ENCODE results near the gene NHSL2.

NHSL2 gene

DNA sequence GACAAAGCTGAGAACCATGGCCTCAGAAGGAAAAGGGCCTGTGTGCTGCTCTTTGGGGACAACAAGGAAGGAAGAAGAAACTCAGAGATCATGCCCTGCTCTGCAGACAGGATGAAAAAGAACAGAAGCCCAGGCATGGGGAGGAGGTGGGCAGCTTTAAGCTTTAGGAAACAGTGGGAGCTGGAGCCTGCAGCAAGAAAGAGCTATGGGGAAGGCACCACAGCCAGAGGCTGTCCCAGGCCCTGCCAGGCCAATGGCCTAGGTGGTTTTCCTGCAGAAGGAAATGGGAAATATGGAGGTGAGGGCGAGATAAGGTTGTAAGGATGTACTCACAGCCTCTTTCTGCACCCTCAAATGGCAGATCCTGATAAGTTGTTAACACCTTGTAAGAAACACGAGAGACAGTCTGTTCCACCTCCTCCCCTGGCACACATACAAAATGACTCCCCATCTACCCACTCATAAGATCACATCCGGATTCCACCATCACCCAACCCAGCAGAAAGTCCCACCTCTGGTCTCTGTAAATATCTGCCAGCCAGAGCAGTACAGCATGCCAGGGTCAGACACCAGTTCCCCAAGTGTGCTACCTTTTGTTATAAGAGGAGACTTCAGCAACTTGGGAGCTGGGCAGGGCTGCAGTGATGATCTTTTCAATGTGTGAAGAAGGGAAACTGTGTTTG, 115.8 kb downstream of the NHSL2 start:
- DNase-seq (ENCODE audit: low spot score) = no peak
- no peaks in the 10 kb centered on the region for H3K79me1 ChIP-seq (ENCODE audit: low read depth, low read length)
- WGBS, 2 donors (ENCODE audit: extremely low coverage in 2 of 2, insufficient read length in 2 of 2, insufficient replicate concordance in 1 of 2) = no CpG with 5 or more reads among the region's 3 CpGs

DNA sequence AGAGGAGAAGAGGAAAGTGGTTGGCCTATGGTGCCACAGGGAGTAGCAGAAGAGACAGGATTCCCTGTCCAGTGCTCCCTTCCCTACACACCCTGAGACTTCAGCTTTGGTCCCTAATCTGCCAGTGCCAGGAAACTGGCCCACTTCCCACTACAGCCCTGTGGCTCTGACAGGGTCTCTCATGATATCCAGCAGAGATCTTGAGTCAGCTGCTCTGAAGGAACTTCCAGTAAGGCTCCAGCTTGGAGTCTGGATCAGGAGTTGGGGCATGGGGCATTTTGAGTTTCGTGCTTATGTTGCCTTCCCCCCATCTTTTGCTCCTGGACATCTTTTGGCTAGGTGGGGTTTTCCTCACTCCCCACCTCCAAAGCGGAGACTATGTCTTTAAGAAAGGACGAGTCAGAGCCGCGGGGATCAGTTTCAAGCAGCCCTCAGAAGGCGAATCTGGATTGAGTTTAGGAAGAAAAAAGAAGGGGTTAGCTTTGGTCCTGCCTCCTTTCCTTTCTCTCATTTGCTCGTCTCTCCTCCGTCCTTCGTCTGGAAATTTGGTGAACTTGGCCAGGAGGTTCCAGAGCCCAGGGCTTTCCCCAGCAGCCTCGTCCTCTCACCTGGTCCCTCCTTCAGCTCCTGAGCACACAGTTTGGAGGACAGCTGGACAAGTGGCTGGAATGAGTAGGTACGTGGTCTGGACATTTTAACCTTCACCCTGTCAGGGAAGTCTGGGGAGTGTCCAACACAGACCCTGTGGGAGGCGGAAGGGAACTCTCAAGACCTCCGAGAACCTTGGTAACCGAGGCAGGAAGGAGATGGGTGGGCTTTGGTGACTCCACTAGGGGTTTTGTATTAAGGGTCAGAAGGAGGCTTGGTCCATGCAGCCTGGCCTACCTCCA, 116.6 kb downstream of the NHSL2 start:
- H3K9me3 ChIP-seq (replicated peaks in 1 of 2; ENCODE audit: control insufficient read depth in 2 of 2, insufficient read depth in 1 of 2, low read depth in 1 of 2, low read length in 2 of 2) = no peaks in the 10 kb centered on the region
- no peaks in the 10 kb centered on the region for H3K79me1 ChIP-seq (ENCODE audit: low read depth, low read length)
- no peak overlapping the region for H3K4ac ChIP-seq (ENCODE audit: low read length)
- no peak overlapping the region for H3K14ac ChIP-seq (ENCODE audit: low read length)
- H3K36me3 ChIP-seq (replicated peaks in 1 of 2; ENCODE audit: control insufficient read depth in 2 of 2, insufficient read depth in 2 of 2, low read length in 2 of 2) = peaks cover 2 to 47% of the 10 kb centered on the region in 2 donors
- no CpG with 5 or more reads among the region's 14 CpGs for WGBS, 2 donors (ENCODE audit: extremely low coverage in 2 of 2, insufficient read length in 2 of 2, insufficient replicate concordance in 1 of 2)
- no peak overlapping the region for H2BK5ac ChIP-seq (ENCODE audit: low read length)
- H3K4me3 ChIP-seq (ENCODE audit: low read length in 2 of 2) = no peak overlapping the region
- H2AFZ ChIP-seq (ENCODE audit: low read length) = no peak overlapping the region
- no peak for DNase-seq (ENCODE audit: low spot score)
- H3K4me2 ChIP-seq (ENCODE audit: insufficient read depth, low read length, poor library complexity, severe bottlenecking) = no peak overlapping the region
- H4K91ac ChIP-seq (ENCODE audit: low read depth, low read length, poor library complexity) = no peak overlapping the region
- no peak overlapping the region for H3K23ac ChIP-seq (ENCODE audit: low read depth, low read length, poor library complexity)
- H3K27me3 ChIP-seq (ENCODE audit: control insufficient read depth in 3 of 3, insufficient read depth in 3 of 3, low read depth in 1 of 3, low read length in 3 of 3) = no peaks in the 10 kb centered on the region
- no peak overlapping the region for H2BK15ac ChIP-seq (ENCODE audit: low read length)
- H4K8ac ChIP-seq (ENCODE audit: low read depth, low read length) = no peak overlapping the region
- no peak overlapping the region for H2AK5ac ChIP-seq (ENCODE audit: low read depth, low read length)
- H2BK12ac ChIP-seq (ENCODE audit: low read length) = no peak overlapping the region
- H3K9ac ChIP-seq (ENCODE audit: low read depth, low read length, poor library complexity) = no peak overlapping the region
- H3K4me1 ChIP-seq (ENCODE audit: control insufficient read depth in 2 of 2, insufficient read depth in 1 of 2, low read depth in 1 of 2, low read length in 2 of 2) = peaks cover 8 to 10% of the 10 kb centered on the region in 2 donors
- no peak overlapping the region for H3K27ac ChIP-seq (replicated peaks; ENCODE audit: low read length)
- H2BK120ac ChIP-seq (ENCODE audit: low read depth, low read length) = no peak overlapping the region
- H3K18ac ChIP-seq (ENCODE audit: low read length) = no peak overlapping the region

More for the DNA sequence above, 115.8 kb downstream of the NHSL2 start:
- Histone ChIP-seq H3K4me1 (ENCODE audit: control insufficient read depth in 2 of 2, insufficient read depth in 1 of 2, low read depth in 1 of 2, low read length in 2 of 2) (peaks cover 8 to 10% of the 10 kb centered on the region in 2 donors), H2BK5ac (ENCODE audit: low read length) (no peak overlapping the region), H3K23ac (ENCODE audit: low read depth, low read length, poor library complexity) (no peak overlapping the region), H2AFZ (ENCODE audit: low read length) (no peak overlapping the region), H2BK15ac (ENCODE audit: low read length) (no peak overlapping the region), H3K4me2 (ENCODE audit: insufficient read depth, low read length, poor library complexity, severe bottlenecking) (no peak overlapping the region), H3K4ac (ENCODE audit: low read length) (no peak overlapping the region), H3K27me3 (ENCODE audit: control insufficient read depth in 3 of 3, insufficient read depth in 3 of 3, low read depth in 1 of 3, low read length in 3 of 3) (no peaks in the 10 kb centered on the region), H2AK5ac (ENCODE audit: low read depth, low read length) (no peak overlapping the region), H3K36me3 (replicated peaks in 1 of 2; ENCODE audit: control insufficient read depth in 2 of 2, insufficient read depth in 2 of 2, low read length in 2 of 2) (peaks cover 2 to 52% of the 10 kb centered on the region in 2 donors), H3K9me3 (replicated peaks in 1 of 2; ENCODE audit: control insufficient read depth in 2 of 2, insufficient read depth in 1 of 2, low read depth in 1 of 2, low read length in 2 of 2) (no peaks in the 10 kb centered on the region), H2BK12ac (ENCODE audit: low read length) (no peak overlapping the region), H2BK120ac (ENCODE audit: low read depth, low read length) (no peak overlapping the region), H4K8ac (ENCODE audit: low read depth, low read length) (no peak overlapping the region), H4K91ac (ENCODE audit: low read depth, low read length, poor library complexity) (no peak overlapping the region), H3K18ac (ENCODE audit: low read length) (no peak overlapping the region), H3K4me3 (ENCODE audit: low read length in 2 of 2) (no peak overlapping the region), H3K9ac (ENCODE audit: low read depth, low read length, poor library complexity) (no peak overlapping the region), H3K14ac (ENCODE audit: low read length) (no peak overlapping the region), H3K27ac (replicated peaks; ENCODE audit: low read length) (no peak overlapping the region)

DNA sequence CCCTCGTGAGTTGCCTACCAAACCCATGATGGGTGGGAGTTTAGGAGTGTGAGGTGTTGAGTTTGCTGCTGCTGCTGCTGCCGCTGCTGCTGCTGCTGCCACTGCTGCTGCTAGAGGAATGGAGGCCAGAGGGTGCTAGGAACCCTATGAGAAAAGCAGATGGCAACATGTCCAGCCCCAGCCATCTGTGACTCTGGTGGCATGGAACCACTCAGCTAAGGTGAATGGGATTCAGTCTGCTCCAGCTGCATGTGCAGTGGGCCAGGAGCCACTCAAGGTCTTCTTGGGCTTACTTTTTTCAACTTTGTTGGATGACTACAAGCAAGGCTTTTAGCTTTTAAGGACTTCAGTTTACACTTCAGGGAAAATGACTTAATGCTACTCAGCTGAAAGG, 117.3 kb downstream of the NHSL2 start:
- Histone ChIP-seq H3K79me1 (ENCODE audit: low read depth, low read length) (no peaks in the 10 kb centered on the region), H2BK120ac (ENCODE audit: low read depth, low read length) (no peak overlapping the region), H3K4me2 (ENCODE audit: insufficient read depth, low read length, poor library complexity, severe bottlenecking) (no peak overlapping the region), H3K4me3 (ENCODE audit: low read length in 2 of 2) (no peak overlapping the region), H2BK12ac (ENCODE audit: low read length) (no peak overlapping the region), H3K4me1 (ENCODE audit: control insufficient read depth in 2 of 2, insufficient read depth in 1 of 2, low read depth in 1 of 2, low read length in 2 of 2) (peaks cover 8 to 10% of the 10 kb centered on the region in 2 donors), H4K91ac (ENCODE audit: low read depth, low read length, poor library complexity) (no peak overlapping the region), H2BK5ac (ENCODE audit: low read length) (no peak overlapping the region), H3K9ac (ENCODE audit: low read depth, low read length, poor library complexity) (no peak overlapping the region), H3K4ac (ENCODE audit: low read length) (no peak overlapping the region), H3K14ac (ENCODE audit: low read length) (no peak overlapping the region), H3K36me3 (replicated peaks in 1 of 2; ENCODE audit: control insufficient read depth in 2 of 2, insufficient read depth in 2 of 2, low read length in 2 of 2) (peaks cover 0 to 40% of the 10 kb centered on the region in 2 donors), H2AK5ac (ENCODE audit: low read depth, low read length) (no peak overlapping the region), H3K23ac (ENCODE audit: low read depth, low read length, poor library complexity) (no peak overlapping the region), H2BK15ac (ENCODE audit: low read length) (no peak overlapping the region), H3K18ac (ENCODE audit: low read length) (no peak overlapping the region), H3K9me3 (replicated peaks in 1 of 2; ENCODE audit: control insufficient read depth in 2 of 2, insufficient read depth in 1 of 2, low read depth in 1 of 2, low read length in 2 of 2) (no peaks in the 10 kb centered on the region), H3K27ac (replicated peaks; ENCODE audit: low read length) (no peak overlapping the region), H4K8ac (ENCODE audit: low read depth, low read length) (no peak overlapping the region), H2AFZ (ENCODE audit: low read length) (no peak overlapping the region), H3K27me3 (ENCODE audit: control insufficient read depth in 3 of 3, insufficient read depth in 3 of 3, low read depth in 1 of 3, low read length in 3 of 3) (no peaks in the 10 kb centered on the region)
- no CpG with 5 or more reads among the region's 2 CpGs for WGBS, 2 donors (ENCODE audit: extremely low coverage in 2 of 2, insufficient read length in 2 of 2, insufficient replicate concordance in 1 of 2)
- no peak for DNase-seq (ENCODE audit: low spot score)
